DOHH2 (cell line): ENCODE results near the gene GALNT18.

Experiments used
- H3F3A ChIP-seq: fragments of 200-600 bp; sonication (generic), shearing (Covaris generic); 2 replicates; pipeline ENCODE4 v1.6.0; 2016; ENCODE audit warnings: antibody characterized with exemption, mild to moderate bottlenecking; ENCODE audit not compliant: control insufficient read depth, insufficient read depth
- H3K27ac ChIP-seq: fragments of 200-600 bp; sonication (generic); 2 replicates; pipeline ENCODE4 v1.5.1; 2014; ENCODE audit warnings: low read depth, mild to moderate bottlenecking, low read length, moderate library complexity
- H3K27me3 ChIP-seq: fragments of 200-600 bp; sonication (generic); 2 replicates; pipeline ENCODE4 v1.6.1; 2014; ENCODE audit warnings: mild to moderate bottlenecking, low read length, mixed read lengths; ENCODE audit not compliant: control insufficient read depth
- H3K36me3 ChIP-seq: fragments of 200-600 bp; sonication (generic); 2 replicates; pipeline ENCODE4 v1.6.1; 2014; ENCODE audit warnings: mild to moderate bottlenecking, low read length, moderate library complexity, mixed read lengths; ENCODE audit not compliant: control insufficient read depth
- H3K4me1 ChIP-seq: fragments of 200-600 bp; sonication (generic); 2 replicates; pipeline ENCODE4 v1.6.1; 2014; ENCODE audit warnings: mild to moderate bottlenecking, low read length, mixed read lengths; ENCODE audit not compliant: control insufficient read depth
- H3K4me2 ChIP-seq: fragments of 200-600 bp; sonication (generic); 2 replicates; pipeline ENCODE4 v1.6.0; 2014; ENCODE audit warnings: mild to moderate bottlenecking, low read length, moderate library complexity
- H3K4me3 ChIP-seq: fragments of 200-600 bp; sonication (generic); 2 replicates; pipeline ENCODE4 v1.5.1; 2014; ENCODE audit warnings: mild to moderate bottlenecking, low read length, mixed read lengths
- H3K79me2 ChIP-seq: fragments of 200-600 bp; sonication (generic); 2 replicates; pipeline ENCODE4 v1.6.1; 2014; ENCODE audit warnings: mild to moderate bottlenecking, low read length, mixed read lengths; ENCODE audit not compliant: control insufficient read depth
- H3K9me2 ChIP-seq: fragments of 200-600 bp; sonication (generic); replicated peaks from 2 replicates; pipeline ENCODE4 v1.6.1; 2014; ENCODE audit warnings: mild to moderate bottlenecking, low read length, mixed read lengths; ENCODE audit not compliant: control insufficient read depth
- H3K9me3 ChIP-seq: fragments of 200-600 bp; sonication (generic); 2 replicates; pipeline ENCODE4 v1.6.1; 2014; ENCODE audit warnings: antibody characterized with exemption, low read length, mixed read lengths; ENCODE audit not compliant: control insufficient read depth, insufficient read depth
- H4K20me1 ChIP-seq: fragments of 200-600 bp; sonication (generic); 2 replicates; pipeline ENCODE4 v1.6.0; 2014; ENCODE audit warnings: low read depth, mild to moderate bottlenecking, antibody characterized with exemption, low read length, moderate library complexity; ENCODE audit not compliant: control insufficient read depth, insufficient read depth
- EZH2phosphoT487 ChIP-seq: fragments of 200-600 bp; sonication (generic); IDR thresholded peaks from 2 replicates; pipeline ENCODE4 v1.6.1; 2017; ENCODE audit warnings: borderline replicate concordance, mild to moderate bottlenecking, antibody characterized with exemption, low read length, moderate library complexity, mixed read lengths
- TF ChIP-seq, protein P1 (sequence below): fragments of 200-600 bp; sonication (generic); IDR thresholded peaks from one replicate; pipeline ENCODE4 v1.5.1; 2014; ENCODE audit warnings: antibody characterized with exemption, mild to moderate bottlenecking, low read depth, low read length; ENCODE audit not compliant: poor library complexity, severe bottlenecking

Gene GALNT18

DNA sequence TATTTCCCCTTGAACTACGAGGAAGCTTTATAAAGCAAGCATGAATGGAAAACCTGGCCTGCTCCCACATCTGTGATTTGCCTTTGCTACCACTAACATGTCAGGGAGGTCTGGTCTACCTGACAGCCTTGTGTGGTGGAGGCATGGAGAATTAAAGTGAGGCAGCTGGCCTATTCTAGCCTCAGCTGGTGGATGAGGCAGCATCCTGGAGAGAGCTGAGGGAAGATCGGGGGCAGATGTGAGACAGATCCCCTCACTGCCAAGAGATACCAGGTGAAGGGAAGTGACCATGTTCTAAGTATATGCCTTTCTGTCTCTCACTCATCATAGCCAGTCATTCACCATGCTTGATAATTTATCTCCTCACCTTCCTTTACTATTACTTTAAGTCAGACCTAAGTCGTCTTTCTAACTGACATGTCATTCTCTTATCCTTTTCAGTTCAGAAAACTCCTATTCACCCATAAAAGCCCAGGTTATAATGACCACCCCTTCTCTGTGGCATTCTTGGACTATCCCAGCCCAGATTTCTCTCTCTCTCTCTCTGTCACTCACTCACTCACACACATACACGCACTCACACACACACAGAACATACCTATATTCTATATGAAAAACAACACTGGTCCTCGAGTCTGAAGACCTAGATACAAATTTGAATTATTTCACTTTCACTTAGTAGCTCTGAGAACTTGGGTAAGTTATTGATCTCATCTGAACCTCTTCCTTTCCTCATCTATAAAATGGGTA, 359.5 kb downstream of the GALNT18 start:
- TF ChIP-seq EZH2phosphoT487: no peak
- TF ChIP-seq, protein P1, sequence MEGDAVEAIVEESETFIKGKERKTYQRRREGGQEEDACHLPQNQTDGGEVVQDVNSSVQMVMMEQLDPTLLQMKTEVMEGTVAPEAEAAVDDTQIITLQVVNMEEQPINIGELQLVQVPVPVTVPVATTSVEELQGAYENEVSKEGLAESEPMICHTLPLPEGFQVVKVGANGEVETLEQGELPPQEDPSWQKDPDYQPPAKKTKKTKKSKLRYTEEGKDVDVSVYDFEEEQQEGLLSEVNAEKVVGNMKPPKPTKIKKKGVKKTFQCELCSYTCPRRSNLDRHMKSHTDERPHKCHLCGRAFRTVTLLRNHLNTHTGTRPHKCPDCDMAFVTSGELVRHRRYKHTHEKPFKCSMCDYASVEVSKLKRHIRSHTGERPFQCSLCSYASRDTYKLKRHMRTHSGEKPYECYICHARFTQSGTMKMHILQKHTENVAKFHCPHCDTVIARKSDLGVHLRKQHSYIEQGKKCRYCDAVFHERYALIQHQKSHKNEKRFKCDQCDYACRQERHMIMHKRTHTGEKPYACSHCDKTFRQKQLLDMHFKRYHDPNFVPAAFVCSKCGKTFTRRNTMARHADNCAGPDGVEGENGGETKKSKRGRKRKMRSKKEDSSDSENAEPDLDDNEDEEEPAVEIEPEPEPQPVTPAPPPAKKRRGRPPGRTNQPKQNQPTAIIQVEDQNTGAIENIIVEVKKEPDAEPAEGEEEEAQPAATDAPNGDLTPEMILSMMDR: no peak
- no peaks in the 10 kb centered on the region for H3K9me2 ChIP-seq
- H3K4me1 ChIP-seq: peaks cover 90% of the 10 kb centered on the region
- peak overlapping the region; percentile 79 for H3K27ac ChIP-seq
- peak overlapping the region; percentile 70 for H3K4me3 ChIP-seq
- H3K79me2 ChIP-seq: peaks cover 14% of the 10 kb centered on the region
- H3K27me3 ChIP-seq: no peaks in the 10 kb centered on the region
- no peaks in the 10 kb centered on the region for H3F3A ChIP-seq
- no peaks in the 10 kb centered on the region for H3K9me3 ChIP-seq
- 0 out of 2 replicates have a peak, but pooled peaks cover 3% of the 10 kb centered on the region for H3K36me3 ChIP-seq
- no peaks in the 10 kb centered on the region for H4K20me1 ChIP-seq
- H3K4me2 ChIP-seq: peak overlapping the region; percentile 73

DNA sequence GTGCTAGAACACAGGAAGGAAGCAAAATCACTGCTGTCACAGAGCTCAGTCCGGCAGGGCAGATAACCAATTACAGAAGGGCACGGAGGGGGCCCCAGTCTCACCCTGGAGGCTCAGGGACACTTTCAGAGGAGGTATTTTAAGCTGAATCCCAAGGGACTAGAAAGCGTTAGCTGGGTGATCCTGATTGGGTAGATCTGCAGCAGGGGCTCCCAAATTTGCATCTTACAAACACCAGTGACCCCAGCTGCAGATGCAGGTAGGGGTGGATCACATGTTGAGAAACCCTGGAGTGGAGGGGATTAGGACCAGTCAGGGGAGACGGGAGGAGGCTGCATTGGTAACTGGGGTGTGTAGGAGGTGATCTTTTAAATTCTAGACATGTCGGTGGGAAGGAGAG, 360.2 kb downstream of the GALNT18 start:
- 0 out of 2 replicates have a peak, but pooled peaks cover 3% of the 10 kb centered on the region for H3K36me3 ChIP-seq
- H3K4me1 ChIP-seq: peaks cover 97% of the 10 kb centered on the region
- H3K4me2 ChIP-seq: peak overlapping the region; percentile 73
- TF ChIP-seq EZH2phosphoT487: no peak
- TF ChIP-seq, protein P1: no peak
- H3K4me3 ChIP-seq: peak overlapping the region; percentile 70
- peak overlapping the region; percentile 79 for H3K27ac ChIP-seq
- peaks cover 14% of the 10 kb centered on the region for H3K79me2 ChIP-seq
- H3K9me3 ChIP-seq: no peaks in the 10 kb centered on the region
- H4K20me1 ChIP-seq: no peaks in the 10 kb centered on the region
- no peaks in the 10 kb centered on the region for H3K9me2 ChIP-seq
- H3F3A ChIP-seq: no peaks in the 10 kb centered on the region
- H3K27me3 ChIP-seq: no peaks in the 10 kb centered on the region

DNA sequence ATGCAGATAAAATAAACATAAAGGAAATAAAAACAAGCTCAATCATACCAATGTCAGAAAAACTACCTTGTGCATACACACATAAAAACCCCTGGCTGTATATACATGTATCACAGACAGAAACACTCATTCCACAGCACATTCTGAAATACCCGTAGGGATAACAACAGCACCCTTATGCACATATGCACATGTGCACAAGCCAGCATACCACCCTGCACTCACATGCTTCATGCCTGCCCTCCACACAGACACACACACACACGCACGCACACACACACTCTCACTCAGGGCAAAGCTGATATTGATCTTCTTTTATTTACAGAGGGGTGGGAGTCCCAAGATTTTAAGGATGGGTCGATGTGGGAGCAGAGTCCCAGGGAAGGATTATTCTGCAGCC, 360.9 kb downstream of the GALNT18 start:
- peak overlapping the region; percentile 70 for H3K4me3 ChIP-seq

More for the DNA sequence above, 360.9 kb downstream of the GALNT18 start:
- Histone ChIP-seq H4K20me1 (no peaks in the 10 kb centered on the region), H3K27ac (peak overlapping the region; percentile 79), H3K9me3 (no peaks in the 10 kb centered on the region), H3K4me1 (peaks cover 99% of the 10 kb centered on the region), H3K36me3 (0 out of 2 replicates have a peak, but pooled peaks cover 3% of the 10 kb centered on the region), H3K9me2 (no peaks in the 10 kb centered on the region), H3F3A (no peaks in the 10 kb centered on the region), H3K27me3 (no peaks in the 10 kb centered on the region), H3K4me2 (peak overlapping the region; percentile 73), H3K79me2 (peaks cover 14% of the 10 kb centered on the region)
- no peak for TF ChIP-seq EZH2phosphoT487
- TF ChIP-seq, protein P1: no peak
